ENCODE measurements around the gene VAMP3. TPM values are rescaled to one million over a fixed set of nuclear protein-coding genes. Genes with fewer than 3 reads are reported as not detected.

Gene VAMP3
- total and polyA plus RNA-seq, 9 of the 15 experiments (the other 6 are each of a cell fraction or from before 2014, with no cell fraction given) = 27.1 to 71.3 (median 47.5) TPM

- TF ChIP-seq CHAMP1 (IDR thresholded peaks at IDR 0.05) (no peak), ZNF165 (CRISPR knock-in tag; IDR thresholded peaks at IDR 0.05; ENCODE audit: borderline replicate concordance) (no peak), DMBX1 (CRISPR knock-in tag; IDR thresholded peaks at IDR 0.05; ENCODE audit: borderline replicate concordance) (peak; percentile 63; the same call in 1 of the 2 replicates), SLC30A9 (CRISPR knock-in tag; IDR thresholded peaks at IDR 0.05) (no peak), ESRRA (IDR thresholded peaks at IDR 0.05; ENCODE audit: borderline replicate concordance, low read depth) (peak; percentile 69), HMGN3 (IDR thresholded peaks at IDR 0.05; ENCODE audit: borderline replicate concordance, extremely low read depth, insufficient read length, low read depth, low read length) (peak; percentile 27), GTF3C2 (IDR thresholded peaks at IDR 0.05; ENCODE audit: borderline replicate concordance, extremely low read depth, insufficient read length) (no peak), IRF1 (CRISPR knock-in tag; IDR thresholded peaks at IDR 0.05; ENCODE audit: borderline replicate concordance) (no peak), ZC3H4 (CRISPR knock-in tag; IDR thresholded peaks at IDR 0.05; ENCODE audit: borderline replicate concordance) (no peak), NFRKB (IDR thresholded peaks at IDR 0.05; ENCODE audit: low read depth) (peak; percentile 94), ZNF239 (CRISPR knock-in tag; IDR thresholded peaks at IDR 0.05) (no peak), ZZZ3 (IDR thresholded peaks at IDR 0.05) (0 out of 2 replicates have a peak, but pooled peaks have one; percentile 52), ZC3H11A (IDR thresholded peaks at IDR 0.05; ENCODE audit: low read depth, low read length) (no peak), ZNF436 (CRISPR knock-in tag; IDR thresholded peaks at IDR 0.05) (no peak), ZNF408 (CRISPR knock-in tag; IDR thresholded peaks at IDR 0.05; ENCODE audit: low read depth) (no peak)
- TF ChIP-seq, protein P1, sequence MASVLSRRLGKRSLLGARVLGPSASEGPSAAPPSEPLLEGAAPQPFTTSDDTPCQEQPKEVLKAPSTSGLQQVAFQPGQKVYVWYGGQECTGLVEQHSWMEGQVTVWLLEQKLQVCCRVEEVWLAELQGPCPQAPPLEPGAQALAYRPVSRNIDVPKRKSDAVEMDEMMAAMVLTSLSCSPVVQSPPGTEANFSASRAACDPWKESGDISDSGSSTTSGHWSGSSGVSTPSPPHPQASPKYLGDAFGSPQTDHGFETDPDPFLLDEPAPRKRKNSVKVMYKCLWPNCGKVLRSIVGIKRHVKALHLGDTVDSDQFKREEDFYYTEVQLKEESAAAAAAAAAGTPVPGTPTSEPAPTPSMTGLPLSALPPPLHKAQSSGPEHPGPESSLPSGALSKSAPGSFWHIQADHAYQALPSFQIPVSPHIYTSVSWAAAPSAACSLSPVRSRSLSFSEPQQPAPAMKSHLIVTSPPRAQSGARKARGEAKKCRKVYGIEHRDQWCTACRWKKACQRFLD (CRISPR knock-in tag; IDR thresholded peaks at IDR 0.05) = peak; percentile 59; the same call in 1 of the 2 replicates
- TF ChIP-seq, protein P2, sequence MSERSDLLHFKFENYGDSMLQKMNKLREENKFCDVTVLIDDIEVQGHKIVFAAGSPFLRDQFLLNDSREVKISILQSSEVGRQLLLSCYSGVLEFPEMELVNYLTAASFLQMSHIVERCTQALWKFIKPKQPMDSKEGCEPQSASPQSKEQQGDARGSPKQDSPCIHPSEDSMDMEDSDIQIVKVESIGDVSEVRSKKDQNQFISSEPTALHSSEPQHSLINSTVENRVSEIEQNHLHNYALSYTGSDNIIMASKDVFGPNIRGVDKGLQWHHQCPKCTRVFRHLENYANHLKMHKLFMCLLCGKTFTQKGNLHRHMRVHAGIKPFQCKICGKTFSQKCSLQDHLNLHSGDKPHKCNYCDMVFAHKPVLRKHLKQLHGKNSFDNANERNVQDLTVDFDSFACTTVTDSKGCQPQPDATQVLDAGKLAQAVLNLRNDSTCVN (CRISPR knock-in tag; IDR thresholded peaks at IDR 0.05) = peak; percentile 76; the same call in 1 of the 2 replicates
Observed at GRCh38 chr1:7827126-7827955, 56.2 kb downstream of the VAMP3 start (continued).
